Measurements from ENCODE around the gene CHPF. TPM values are rescaled to one million over a fixed set of nuclear protein-coding genes. Genes with fewer than 3 reads are reported as not detected.

Gene CHPF
- total and polyA plus RNA-seq, 10 of the 15 experiments (the other 5 are each of a cell fraction or from before 2014, with no cell fraction given) = 0.09 to 17.4 (median 8.3) TPM; not detected in 1

DNA sequence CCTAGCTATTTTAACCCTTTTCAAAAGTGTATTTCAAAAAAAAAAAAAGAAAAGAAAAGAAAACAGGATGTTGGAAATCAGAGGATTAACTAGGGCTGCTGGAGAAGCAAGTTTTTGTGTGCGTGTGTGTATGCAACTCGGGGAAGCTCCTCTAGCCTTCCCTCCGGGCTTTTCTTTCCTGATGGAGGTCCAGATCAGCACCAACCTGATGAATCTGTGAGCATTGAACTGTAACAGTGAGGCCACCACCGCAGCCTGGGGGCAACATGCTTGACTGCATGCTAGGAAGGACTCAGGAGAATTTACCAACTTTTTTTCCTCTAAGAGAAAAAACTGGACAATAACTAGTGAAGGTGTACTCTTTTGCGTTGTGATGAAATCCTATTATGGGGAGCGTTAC is 25.4 kb upstream of the CHPF start (continued):
- TF ChIP-seq SUZ12 (IDR thresholded peaks at IDR 0.05; ENCODE audit: unreplicated experiment) = no peak

DNA sequence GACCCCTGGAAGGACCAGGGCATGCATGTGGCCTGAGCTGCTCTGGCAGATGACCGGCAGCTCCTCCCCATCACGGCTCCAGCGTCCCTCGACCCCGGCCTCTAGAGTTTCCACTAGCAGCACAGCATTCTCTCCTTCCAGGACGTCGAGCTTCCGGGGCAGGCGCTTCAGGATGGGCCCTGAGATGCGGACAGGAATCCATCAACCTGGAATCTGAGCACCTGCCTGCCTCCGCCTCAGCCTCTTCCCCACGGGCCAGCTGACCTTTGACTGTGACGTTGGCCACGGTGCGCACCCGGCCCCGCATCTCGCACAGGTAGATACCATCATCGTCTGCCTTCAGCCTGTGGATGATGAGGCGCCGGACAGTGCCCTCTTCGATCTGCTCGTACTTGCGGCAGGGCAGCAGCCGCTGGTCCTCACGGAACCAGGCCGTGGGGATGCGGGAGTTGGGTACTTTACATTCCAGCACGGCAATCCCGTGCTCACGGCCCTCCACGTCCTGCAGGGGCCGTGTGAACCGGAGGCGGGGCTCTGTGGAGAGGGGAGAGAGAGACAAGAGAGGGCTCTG is 24.3 kb upstream of the CHPF start:
- no TSS peak for BruUV-seq (replicated peaks)
- Histone ChIP-seq H3K9me3 (replicated peaks; ENCODE audit: control insufficient read depth, insufficient read depth, low read length) (no peaks in the 10 kb centered on the region), H3K27ac (ENCODE audit: control insufficient read depth, insufficient read depth) (no peak overlapping the region), H3K79me2 (ENCODE audit: control insufficient read depth, insufficient read depth, low read length) (no peaks in the 10 kb centered on the region), H3K4me3 (no peak overlapping the region), H3K4me1 (ENCODE audit: control insufficient read depth, insufficient read depth, low read length) (no peaks in the 10 kb centered on the region), H3K27me3 (replicated peaks in 1 of 2; ENCODE audit: control insufficient read depth in 2 of 2, insufficient read depth in 2 of 2, low read length in 1 of 2) (peaks cover 2 to 5% of the 10 kb centered on the region in 2 experiments; a peak in 3 of 4 replicates), H2AFZ (ENCODE audit: control insufficient read depth, low read depth, low read length) (no peak overlapping the region), H4K20me1 (ENCODE audit: control insufficient read depth, insufficient read depth) (no peaks in the 10 kb centered on the region), H3K36me3 (ENCODE audit: control insufficient read depth in 2 of 2, insufficient read depth in 2 of 2, low read length in 1 of 2) (no peaks in the 10 kb centered on the region), H3K4me2 (ENCODE audit: control insufficient read depth, insufficient read depth) (no peak overlapping the region), H3K9ac (ENCODE audit: control insufficient read depth, insufficient read depth, low read length) (no peak overlapping the region)
- ChIA-PET RAD21 (ENCODE audit: unreplicated experiment) (no interaction called here), SMC1A (ENCODE audit: uncharacterized antibody, unreplicated experiment) (no interaction called here), POLR2A (no interaction called here), CTCF (interaction anchor here (0.9 kb wide), 1 partner anchor 265 kb away, joined by 3 read pairs; no protein-coding TSS in a partner anchor)
- in situ Hi-C loops (cut with MboI) (no loop called here), intact Hi-C loops (cut with micrococcal nuclease; ENCODE audit: unreplicated experiment) (no loop called here)
- TF ChIP-seq POU2F2 (IDR thresholded peaks at IDR 0.05; ENCODE audit: borderline replicate concordance, low read depth, low read length) = no peak
- TF ChIP-seq NR2C1 (IDR thresholded peaks at IDR 0.05) = no peak
- no peak for TF ChIP-seq SUPT20H (IDR thresholded peaks at IDR 0.05; ENCODE audit: borderline replicate concordance, control insufficient read depth, low read depth, low read length)
- DNase-seq (ENCODE audit: low read depth, low spot score) = no peak
- 60% methylated on average over 35 of the region's 35 CpGs for WGBS (ENCODE audit: insufficient coverage, insufficient replicate concordance, low lambda C conversion rate, missing lambda C conversion rate)
- FAIRE-seq = no peak
- ATAC-seq = no peak

DNA sequence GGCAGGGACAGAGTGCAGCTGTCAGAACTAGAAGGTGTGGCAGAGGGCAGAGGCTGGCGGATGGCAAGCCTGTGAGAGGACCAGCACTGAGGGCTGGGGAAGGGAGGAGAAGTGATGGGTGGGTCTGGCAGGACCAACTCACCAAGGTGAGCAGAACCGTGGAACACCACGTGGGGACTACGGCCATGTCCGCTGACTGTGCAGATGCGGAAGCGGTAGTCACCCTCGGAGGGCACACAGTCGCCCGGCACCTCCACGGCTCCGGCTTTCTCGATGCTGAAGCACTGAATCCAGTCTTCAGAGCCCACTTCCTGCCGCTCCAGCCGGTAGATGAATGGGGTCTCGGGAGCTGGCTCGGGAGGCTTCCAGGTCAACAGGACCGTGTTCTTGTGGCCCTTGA is 23.5 kb upstream of the CHPF start:
- in situ Hi-C loops (cut with MboI) (no loop called here), intact Hi-C loops (cut with micrococcal nuclease; ENCODE audit: unreplicated experiment) (no loop called here)
- DNase-seq (ENCODE audit: low read depth, low spot score) = no peak
- RAD21 ChIA-PET (ENCODE audit: unreplicated experiment) = no interaction called here
- CTCF ChIA-PET = no interaction called here
- SMC1A ChIA-PET (ENCODE audit: uncharacterized antibody, unreplicated experiment) = no interaction called here
- Histone ChIP-seq H3K4me1 (ENCODE audit: control insufficient read depth, insufficient read depth, low read length) (no peaks in the 10 kb centered on the region), H3K4me2 (ENCODE audit: control insufficient read depth, insufficient read depth) (no peak overlapping the region), H2AFZ (ENCODE audit: control insufficient read depth, low read depth, low read length) (no peak overlapping the region), H3K9ac (ENCODE audit: control insufficient read depth, insufficient read depth, low read length) (no peak overlapping the region), H3K36me3 (ENCODE audit: control insufficient read depth in 2 of 2, insufficient read depth in 2 of 2, low read length in 1 of 2) (no peaks in the 10 kb centered on the region), H3K27me3 (replicated peaks in 1 of 2; ENCODE audit: control insufficient read depth in 2 of 2, insufficient read depth in 2 of 2, low read length in 1 of 2) (peaks cover 2 to 4% of the 10 kb centered on the region in 2 experiments; a peak in 3 of 4 replicates), H3K9me3 (replicated peaks; ENCODE audit: control insufficient read depth, insufficient read depth, low read length) (no peaks in the 10 kb centered on the region), H3K79me2 (ENCODE audit: control insufficient read depth, insufficient read depth, low read length) (no peaks in the 10 kb centered on the region), H3K27ac (ENCODE audit: control insufficient read depth, insufficient read depth) (no peak overlapping the region), H3K4me3 (no peak overlapping the region), H4K20me1 (ENCODE audit: control insufficient read depth, insufficient read depth) (no peaks in the 10 kb centered on the region)
- WGBS (ENCODE audit: insufficient coverage, insufficient replicate concordance, low lambda C conversion rate, missing lambda C conversion rate) = 65% methylated on average over 18 of the region's 18 CpGs
- POLR2A ChIA-PET = no interaction called here
- no peak for FAIRE-seq
- no peak for ATAC-seq
- no TSS peak for BruUV-seq (replicated peaks)
- TF ChIP-seq, protein P1, sequence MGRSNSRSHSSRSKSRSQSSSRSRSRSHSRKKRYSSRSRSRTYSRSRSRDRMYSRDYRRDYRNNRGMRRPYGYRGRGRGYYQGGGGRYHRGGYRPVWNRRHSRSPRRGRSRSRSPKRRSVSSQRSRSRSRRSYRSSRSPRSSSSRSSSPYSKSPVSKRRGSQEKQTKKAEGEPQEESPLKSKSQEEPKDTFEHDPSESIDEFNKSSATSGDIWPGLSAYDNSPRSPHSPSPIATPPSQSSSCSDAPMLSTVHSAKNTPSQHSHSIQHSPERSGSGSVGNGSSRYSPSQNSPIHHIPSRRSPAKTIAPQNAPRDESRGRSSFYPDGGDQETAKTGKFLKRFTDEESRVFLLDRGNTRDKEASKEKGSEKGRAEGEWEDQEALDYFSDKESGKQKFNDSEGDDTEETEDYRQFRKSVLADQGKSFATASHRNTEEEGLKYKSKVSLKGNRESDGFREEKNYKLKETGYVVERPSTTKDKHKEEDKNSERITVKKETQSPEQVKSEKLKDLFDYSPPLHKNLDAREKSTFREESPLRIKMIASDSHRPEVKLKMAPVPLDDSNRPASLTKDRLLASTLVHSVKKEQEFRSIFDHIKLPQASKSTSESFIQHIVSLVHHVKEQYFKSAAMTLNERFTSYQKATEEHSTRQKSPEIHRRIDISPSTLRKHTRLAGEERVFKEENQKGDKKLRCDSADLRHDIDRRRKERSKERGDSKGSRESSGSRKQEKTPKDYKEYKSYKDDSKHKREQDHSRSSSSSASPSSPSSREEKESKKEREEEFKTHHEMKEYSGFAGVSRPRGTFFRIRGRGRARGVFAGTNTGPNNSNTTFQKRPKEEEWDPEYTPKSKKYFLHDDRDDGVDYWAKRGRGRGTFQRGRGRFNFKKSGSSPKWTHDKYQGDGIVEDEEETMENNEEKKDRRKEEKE (IDR thresholded peaks at IDR 0.05) = no peak
- no peak for TF ChIP-seq GABPA (IDR thresholded peaks at IDR 0.05; ENCODE audit: low read depth)
- TF ChIP-seq ZNF217 (IDR thresholded peaks at IDR 0.05) = no peak
- TF ChIP-seq RAD21 (IDR thresholded peaks at IDR 0.05; ENCODE audit: insufficient read depth, low read depth, low read length) = no peak
- TF ChIP-seq, protein P2, sequence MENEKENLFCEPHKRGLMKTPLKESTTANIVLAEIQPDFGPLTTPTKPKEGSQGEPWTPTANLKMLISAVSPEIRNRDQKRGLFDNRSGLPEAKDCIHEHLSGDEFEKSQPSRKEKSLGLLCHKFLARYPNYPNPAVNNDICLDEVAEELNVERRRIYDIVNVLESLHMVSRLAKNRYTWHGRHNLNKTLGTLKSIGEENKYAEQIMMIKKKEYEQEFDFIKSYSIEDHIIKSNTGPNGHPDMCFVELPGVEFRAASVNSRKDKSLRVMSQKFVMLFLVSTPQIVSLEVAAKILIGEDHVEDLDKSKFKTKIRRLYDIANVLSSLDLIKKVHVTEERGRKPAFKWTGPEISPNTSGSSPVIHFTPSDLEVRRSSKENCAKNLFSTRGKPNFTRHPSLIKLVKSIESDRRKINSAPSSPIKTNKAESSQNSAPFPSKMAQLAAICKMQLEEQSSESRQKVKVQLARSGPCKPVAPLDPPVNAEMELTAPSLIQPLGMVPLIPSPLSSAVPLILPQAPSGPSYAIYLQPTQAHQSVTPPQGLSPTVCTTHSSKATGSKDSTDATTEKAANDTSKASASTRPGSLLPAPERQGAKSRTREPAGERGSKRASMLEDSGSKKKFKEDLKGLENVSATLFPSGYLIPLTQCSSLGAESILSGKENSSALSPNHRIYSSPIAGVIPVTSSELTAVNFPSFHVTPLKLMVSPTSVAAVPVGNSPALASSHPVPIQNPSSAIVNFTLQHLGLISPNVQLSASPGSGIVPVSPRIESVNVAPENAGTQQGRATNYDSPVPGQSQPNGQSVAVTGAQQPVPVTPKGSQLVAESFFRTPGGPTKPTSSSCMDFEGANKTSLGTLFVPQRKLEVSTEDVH (IDR thresholded peaks at IDR 0.05; ENCODE audit: low read depth, partially characterized antibody) = no peak
- no peak for TF ChIP-seq JUND (IDR thresholded peaks at IDR 0.05; ENCODE audit: low read depth, low read length)

Measured in GM12878 (cell line).